Muscle of back (tissue), 11 donors: Measurements from ENCODE around the gene FUT1. TPM values are rescaled to one million over a fixed set of nuclear protein-coding genes. Genes with fewer than 3 reads are reported as not detected.
"Not testable (repeated sequence)": the region's sequence is repeated elsewhere in the genome, so short reads cannot be mapped to it uniquely, and the experiment has no call there.

Source experiments
- DNase-seq, 3 donors: peaks; one replicate each; pipeline versions ENCODE4 v3.0.0 to v3.0.0-alpha.2; 2013
- polyA plus RNA-seq, 10 donors: library from polyadenylated mRNA; unstranded; fragments of 120-200 nt; gene quantifications; one replicate each; pipeline ENCODE4 v1.2.1, GENCODE V29; 2013; ENCODE audit not compliant: insufficient read length in 10 of 10

FUT1 gene
- polyA plus RNA-seq, 10 donors: 0.62 to 1.9 (median 1.2) TPM

DNA sequence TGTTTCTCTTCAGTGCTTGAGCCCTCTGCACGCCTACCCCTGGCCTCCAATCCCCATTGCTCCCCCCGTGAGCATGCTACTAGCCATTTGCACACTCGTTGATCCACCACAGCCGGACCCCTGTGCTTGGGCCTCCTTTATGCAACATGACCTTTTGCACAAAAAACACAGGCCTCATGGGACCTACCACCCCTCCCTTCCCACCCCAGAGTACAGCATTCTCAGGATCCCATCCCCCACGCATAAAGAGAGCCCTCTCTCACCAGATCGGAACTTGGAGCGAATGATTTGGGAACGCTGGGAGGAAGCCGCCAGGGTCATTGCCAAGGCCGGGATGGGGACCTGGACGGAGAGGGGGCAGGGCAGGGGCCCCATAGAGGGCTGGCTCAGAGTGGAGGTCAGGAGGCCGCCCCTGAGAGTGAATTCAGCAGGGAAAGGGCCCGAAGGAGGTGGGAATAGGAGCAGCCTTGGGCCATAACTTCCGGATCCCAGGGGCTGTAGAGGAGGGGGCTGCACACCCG, 33.7 kb downstream of the FUT1 start:
- DNase-seq: peak in 1 of 3 donors; percentile 33

DNA sequence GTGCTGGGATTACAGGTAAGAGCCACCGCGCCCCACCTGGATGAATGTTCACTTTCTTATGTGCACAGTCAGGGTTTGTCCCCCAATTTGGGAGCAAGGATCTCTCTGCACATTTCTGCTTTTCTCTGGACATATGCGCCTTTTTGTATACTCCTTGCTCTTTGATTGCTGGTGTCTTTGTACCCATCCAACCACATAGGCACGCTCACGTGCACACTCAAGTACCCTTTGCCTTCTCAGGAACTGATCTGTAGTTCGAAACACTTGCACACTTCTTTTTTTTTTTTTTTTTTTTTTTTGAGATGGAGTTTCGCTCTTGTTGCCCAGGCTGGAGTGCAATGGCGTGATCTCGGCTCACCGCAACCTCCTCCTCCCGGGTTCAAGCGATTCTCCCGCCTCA, 34.3 kb downstream of the FUT1 start:
- DNase-seq: not testable (repeated sequence)

DNA sequence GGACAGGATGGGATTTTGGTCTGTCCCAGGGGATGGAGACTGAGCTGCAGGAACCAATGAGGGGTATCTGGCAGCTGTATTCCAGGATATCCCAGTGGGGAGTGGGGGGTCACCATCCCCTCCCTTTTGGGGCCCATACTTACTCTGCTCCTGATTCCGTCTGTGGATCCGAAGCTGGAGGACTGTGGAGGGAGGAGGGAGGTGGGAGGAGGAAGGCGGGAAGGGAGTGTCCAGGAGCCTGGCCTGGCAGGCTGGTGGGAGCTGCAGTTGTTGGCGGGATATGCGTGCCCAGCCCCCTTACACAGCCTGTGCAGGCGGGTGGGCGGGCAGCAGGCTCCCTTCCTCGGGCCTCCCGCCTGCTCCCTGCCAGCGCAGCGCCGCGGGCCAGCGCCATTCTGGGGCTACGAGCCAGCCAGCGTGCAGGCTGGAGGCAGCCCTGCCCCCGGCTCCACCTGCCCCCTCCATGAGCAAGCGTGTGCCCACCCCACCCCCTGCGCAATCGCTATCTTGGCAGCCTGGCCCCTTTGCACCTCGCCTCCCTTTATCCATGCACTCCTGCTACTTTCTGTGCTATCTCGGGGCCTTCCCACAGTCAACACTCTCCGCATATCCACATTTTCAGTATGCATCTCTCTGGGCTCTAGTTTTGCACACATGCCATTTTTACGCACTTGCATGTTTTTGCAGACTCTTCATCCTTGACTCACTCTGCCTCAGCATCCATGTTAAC, 35.7 kb downstream of the FUT1 start:
- peak; percentile 82 to 94 (median 84) for DNase-seq

DNA sequence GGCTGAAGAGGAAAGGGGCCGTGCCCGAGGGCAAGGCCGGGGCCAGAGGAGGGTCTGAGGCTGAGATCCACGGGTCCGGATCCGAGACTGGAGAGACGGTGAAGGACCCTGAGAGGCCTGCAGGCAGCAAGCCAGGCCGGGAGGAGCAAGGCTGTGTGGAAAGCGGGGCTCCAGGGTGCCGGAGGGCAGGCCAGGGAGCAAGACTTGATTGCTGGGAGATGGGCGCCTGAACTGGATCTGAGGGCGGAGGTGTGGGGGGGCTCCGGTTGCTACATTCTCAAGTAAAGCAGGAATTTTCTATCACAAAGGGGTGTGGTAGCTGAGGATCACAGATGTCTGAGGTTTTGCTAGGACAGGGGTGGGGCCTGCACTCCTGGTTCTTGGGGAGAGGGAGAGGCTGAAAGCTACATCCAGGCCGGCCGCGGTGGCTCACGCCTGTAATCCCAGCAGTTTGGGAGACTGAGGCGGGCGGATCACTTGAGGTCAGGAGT, 36.7 kb downstream of the FUT1 start:
- DNase-seq: peak in 2 of 3 donors; percentile 44 to 79

DNA sequence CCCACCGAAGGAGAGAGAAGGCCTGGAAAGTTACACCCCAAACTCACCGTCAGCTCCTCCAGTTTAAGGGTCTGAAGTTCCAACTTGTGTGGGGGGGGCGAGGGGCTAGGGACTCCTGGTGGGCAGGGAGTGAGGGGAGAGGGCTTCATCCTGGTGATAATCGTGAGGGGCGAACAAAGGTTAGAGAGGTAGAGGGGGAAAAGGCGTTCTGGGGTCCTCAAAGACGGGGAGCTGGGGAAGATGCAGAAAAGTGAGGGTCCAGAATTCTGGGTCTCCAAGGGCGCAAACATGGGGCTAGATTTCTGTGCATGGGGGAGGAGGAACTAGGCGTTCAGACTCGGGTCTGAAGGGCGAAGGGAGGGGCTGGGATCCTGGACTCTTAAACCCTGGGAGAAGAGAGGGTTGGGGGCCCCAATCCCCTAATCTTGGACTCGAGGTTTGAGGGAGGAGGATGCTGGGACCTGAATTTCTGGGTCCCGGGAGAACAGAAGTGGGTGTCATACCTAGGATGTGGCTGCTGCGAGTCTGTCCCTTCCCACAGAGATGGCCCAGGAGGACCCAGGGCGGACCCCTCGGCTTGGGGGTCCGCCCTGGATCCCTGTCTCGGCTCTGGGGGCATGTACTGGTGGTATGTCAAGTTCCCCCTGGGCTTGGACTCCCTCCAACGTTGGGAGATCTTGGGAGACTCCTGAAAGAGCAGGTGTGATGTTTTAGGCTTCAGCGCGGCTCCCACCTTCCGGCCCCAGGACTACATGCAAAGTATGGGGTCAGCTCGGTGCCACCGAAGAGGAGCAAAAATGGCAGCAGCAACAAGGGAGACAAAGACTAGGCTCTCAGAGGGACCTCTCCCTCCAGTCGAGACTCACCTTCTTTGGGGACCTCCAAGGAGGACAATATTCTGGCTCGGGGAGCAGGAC, 37.4 kb downstream of the FUT1 start:
- peak in 1 of 3 donors; percentile 21 for DNase-seq

DNA sequence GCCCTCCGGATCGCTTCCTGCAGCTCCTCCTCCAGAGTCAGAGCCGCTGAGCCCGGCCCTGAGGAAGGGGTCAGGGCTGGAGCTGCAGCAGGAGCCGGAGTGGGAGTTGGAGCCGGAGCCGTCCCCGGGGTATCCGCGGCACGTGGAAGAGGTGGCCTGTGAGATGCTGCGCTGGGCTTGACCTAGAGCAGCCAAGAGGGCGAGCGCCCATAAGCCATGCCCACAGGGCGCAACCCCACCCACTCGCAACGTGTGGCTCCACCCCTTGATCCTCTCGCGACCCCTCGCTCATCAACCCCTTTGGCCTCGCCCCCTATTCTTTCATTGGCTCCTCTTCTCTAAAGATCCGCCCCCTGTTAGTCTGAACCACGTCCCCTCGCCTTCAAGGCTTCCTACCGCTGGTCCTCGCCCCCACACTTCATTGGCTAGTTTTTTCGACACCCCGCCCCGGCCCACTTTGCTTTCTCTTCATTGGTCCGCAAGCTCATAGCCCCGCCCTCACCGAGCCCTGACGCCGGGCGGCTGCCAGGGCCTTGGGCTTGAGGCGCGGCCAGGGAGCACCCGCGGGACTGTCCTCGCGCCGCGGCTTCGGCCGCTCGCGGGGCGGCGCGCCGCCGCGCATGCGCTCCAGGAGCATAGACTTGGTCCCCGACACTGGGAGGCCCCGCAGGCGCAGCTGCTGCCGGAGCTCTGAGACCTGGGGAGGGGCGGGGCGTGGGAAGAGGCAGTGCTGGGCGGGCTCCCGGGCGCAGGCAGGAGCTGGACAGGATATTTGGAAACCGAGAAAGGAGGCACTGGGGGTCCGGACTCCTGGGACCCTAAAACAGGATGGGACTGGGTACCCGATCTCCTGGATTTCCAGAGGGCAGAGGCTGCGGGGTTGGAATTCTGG, 38.3 kb downstream of the FUT1 start:
- peak; percentile 99 to 100 (median 100) for DNase-seq

DNA sequence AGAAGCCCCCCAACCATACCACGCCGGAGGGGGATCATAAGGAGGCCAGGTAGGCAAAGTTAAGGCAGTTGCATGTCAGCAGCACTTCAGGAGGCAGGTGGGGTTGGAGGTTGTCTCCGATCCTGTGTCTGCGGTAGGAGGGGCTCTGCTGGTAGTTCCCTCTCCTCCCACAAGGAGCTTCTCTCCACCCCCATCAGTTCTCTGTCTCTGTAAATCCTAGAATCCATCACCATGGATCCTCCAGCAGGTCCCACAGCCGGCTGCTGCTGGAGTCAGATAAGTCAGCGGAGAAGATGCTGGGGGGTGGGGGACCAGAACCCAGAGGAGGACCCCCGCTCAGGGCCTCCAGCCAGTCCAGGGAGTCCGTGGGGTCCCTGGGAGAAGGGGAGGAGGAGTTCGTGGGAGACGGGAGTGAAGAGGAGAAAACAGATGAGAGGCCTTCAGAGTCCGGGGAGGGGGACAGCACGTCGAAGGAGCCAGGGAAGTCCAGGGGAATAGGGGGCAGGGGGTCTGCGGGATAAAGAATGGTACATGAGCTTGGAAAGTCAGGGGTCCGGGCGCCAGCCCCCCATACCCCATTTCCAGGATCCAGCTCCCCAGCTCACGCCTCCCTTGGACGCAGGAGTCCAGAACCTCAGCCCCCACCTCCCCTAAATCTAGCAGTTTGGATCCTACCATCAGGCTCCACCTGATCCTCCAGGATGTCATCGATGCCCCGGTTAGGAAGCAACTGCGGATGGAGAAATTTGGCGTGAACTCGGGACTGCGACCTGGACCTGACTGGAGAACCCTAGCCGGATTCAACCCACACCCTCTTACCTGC, 39.2 kb downstream of the FUT1 start:
- DNase-seq: peak in 1 of 3 donors; percentile 50

DNA sequence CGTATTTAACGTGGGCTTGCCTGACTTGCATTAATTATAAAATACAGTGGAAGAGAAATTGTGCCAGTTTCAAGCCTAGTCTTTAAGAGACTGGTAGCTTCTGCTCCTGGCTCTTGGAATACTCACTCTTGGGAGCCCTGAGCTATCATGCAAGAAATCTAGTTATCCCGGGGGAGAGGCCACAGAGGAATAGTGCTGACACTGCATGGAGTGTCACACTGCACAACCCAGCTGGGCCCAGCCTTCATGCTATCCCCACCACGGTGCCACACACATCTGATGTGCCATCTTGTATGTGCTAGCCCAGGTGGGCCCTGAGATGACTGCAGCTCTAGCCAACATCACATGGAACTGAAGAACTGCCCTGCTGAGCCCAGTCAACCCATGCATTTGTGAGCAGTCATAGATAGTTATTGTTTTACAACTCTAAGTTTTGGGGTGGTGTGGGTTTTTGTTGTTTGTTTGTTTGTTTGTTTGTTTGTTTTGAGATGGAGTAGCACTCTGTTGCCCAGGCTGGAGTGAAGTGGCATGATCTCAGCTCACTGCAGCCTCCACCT, 41.3 kb downstream of the FUT1 start:
- no peak for DNase-seq

DNA sequence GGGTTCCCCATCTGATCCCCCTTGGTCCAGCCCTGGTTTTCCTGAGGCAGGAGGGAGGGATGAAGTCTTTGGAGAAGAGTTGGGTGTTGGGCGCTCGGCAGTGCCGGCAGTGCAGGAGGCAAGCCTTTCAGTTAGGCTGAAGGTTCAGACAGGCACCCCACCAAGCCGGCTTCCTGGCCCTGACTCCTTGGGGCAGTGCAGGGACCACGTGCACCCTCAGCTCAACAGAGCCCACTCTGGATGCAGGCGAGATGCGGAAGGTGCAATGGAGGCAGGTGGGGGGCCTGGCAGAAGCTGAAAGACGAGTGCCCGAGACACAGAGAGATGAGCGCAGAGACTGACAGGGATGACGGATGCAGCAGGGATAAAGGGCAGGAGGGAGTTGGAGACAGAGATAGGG, 44.0 kb downstream of the FUT1 start:
- DNase-seq: no peak

DNA sequence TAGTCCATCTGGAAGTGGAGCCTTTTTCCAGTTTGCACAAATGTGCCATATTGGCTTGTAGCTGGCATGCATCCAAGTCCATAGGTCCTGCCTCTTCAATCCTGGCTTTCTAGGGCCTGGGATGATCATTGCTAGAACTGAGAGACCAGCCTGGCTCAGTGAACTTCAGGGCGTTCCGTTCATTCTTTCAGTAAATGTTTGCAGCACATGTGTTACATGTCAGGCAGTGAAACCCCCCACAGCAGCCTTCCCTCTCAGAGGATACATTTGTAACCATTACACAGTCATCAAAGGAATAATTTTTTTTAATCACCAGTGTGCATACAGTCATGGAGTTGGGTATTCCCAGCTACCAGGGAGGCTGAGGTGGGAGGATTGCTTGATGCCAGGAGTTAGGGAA, 47.0 kb downstream of the FUT1 start:
- DNase-seq: no peak

DNA sequence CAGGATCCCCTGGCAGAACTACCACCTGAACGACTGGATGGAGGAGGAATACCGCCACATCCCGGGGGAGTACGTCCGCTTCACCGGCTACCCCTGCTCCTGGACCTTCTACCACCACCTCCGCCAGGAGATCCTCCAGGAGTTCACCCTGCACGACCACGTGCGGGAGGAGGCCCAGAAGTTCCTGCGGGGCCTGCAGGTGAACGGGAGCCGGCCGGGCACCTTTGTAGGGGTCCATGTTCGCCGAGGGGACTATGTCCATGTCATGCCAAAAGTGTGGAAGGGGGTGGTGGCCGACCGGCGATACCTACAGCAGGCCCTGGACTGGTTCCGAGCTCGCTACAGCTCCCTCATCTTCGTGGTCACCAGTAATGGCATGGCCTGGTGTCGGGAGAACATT, 49.1 kb downstream of the FUT1 start:
- no peak for DNase-seq

DNA sequence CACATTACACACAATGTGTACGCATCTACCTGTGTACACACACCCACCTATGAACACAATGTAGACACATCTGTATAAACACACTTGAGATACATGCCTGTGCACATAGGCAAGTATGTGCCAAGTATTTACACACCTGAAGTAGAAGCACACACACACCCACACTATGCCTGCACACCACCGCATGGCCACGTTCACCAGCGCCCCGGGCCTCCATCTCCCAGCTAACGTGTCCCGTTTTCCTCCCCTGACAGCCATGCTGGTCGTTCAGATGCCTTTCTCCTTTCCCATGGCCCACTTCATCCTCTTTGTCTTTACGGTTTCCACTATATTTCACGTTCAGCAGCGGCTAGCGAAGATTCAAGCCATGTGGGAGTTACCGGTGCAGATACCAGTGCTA, 49.7 kb downstream of the FUT1 start:
- DNase-seq: no peak

DNA sequence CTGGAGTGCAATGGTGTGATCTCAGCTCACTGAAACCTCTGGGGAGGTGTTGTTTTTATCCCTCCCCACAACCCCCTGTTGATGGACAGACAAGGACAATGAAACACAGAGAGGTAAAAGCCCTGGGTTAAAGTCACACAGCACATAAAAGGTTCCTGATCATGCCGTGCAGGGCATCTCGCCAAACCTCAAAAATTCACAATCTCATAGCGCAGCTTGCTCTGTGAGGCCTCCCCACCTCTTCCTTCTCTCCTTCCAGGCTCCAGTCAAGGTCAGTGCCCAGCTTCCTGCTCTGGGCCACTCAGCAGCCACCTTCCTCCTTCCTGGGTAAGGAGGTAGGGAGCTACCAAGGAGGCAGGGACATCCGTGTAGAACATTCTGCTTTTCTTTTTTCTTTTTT, 54.4 kb downstream of the FUT1 start:
- no peak for DNase-seq

Other genes starting within 250 kb of the FUT1 start
- under 1 TPM in 7 of 10 donors, not detected in 3; 0.04 to 0.70 (median 0.28) TPM for gene LMTK3, start 240.8 kb downstream of the FUT1 start, polyA plus RNA-seq
- 1 to 10 TPM in 2 of 10 donors, under 1 TPM in 4, not detected in 4; 0.21 to 3.5 (median 0.40) TPM for gene SULT2B1, start 200.5 kb downstream of the FUT1 start, polyA plus RNA-seq
- not detected for gene SPACA4, start 145.9 kb downstream of the FUT1 start, polyA plus RNA-seq
- 1 to 10 TPM in 1 of 10 donors, under 1 TPM in 4, not detected in 5; 0.16 to 1.8 (median 0.24) TPM for gene FAM83E, start 137.6 kb downstream of the FUT1 start, polyA plus RNA-seq
- gene RPL18, start 133.5 kb downstream of the FUT1 start, polyA plus RNA-seq: 1,000 to 10,000 TPM; 1,102 to 2,024 (median 1,616) TPM
- 1 to 10 TPM; 5.3 to 8.5 (median 7.4) TPM for gene SPHK2, start 133.1 kb downstream of the FUT1 start, polyA plus RNA-seq
- 1 to 10 TPM; 3.9 to 9.7 (median 6.0) TPM for gene DBP, start 115.3 kb downstream of the FUT1 start, polyA plus RNA-seq
- gene CA11, start 106.5 kb downstream of the FUT1 start, polyA plus RNA-seq: 10 to 100 TPM in 3 of 10 donors, 1 to 10 TPM in 7; 4.5 to 15.7 (median 9.0) TPM
- 1 to 10 TPM in 8 of 10 donors, under 1 TPM in 2; 0.67 to 9.6 (median 2.3) TPM for gene NTN5, start 79.6 kb downstream of the FUT1 start, polyA plus RNA-seq
- 1 to 10 TPM in 2 of 10 donors, under 1 TPM in 8; 0.39 to 1.2 (median 0.83) TPM for gene FUT2, start 56.7 kb downstream of the FUT1 start, polyA plus RNA-seq
- gene MAMSTR, start 32.9 kb downstream of the FUT1 start, polyA plus RNA-seq: 100 to 1,000 TPM in 6 of 10 donors, 10 to 100 TPM in 4; 47.0 to 137 (median 107) TPM
- 10 to 100 TPM; 18.7 to 28.8 (median 21.7) TPM for gene RASIP1, start 12.0 kb downstream of the FUT1 start, polyA plus RNA-seq
- 1 to 10 TPM in 4 of 10 donors, under 1 TPM in 6; 0.23 to 2.2 (median 0.94) TPM for gene IZUMO1, start 5.7 kb downstream of the FUT1 start, polyA plus RNA-seq
- not detected for gene FGF21, start 2.9 kb upstream of the FUT1 start, polyA plus RNA-seq
- 10 to 100 TPM; 19.6 to 24.3 (median 22.4) TPM for gene BCAT2, start 58.4 kb upstream of the FUT1 start, polyA plus RNA-seq
- gene HSD17B14, start 83.8 kb upstream of the FUT1 start, polyA plus RNA-seq: 1 to 10 TPM; 2.6 to 4.5 (median 3.2) TPM
- gene PLEKHA4, start 116.0 kb upstream of the FUT1 start, polyA plus RNA-seq: 10 to 100 TPM; 23.6 to 43.5 (median 33.1) TPM
- gene PPP1R15A, start 119.8 kb upstream of the FUT1 start, polyA plus RNA-seq: 10 to 100 TPM; 44.3 to 79.0 (median 62.4) TPM
- gene TULP2, start 146.1 kb upstream of the FUT1 start, polyA plus RNA-seq: under 1 TPM in 5 of 10 donors, not detected in 5; 0.16 to 0.54 (median 0.30) TPM
- gene NUCB1, start 147.7 kb upstream of the FUT1 start, polyA plus RNA-seq: 100 to 1,000 TPM; 118 to 190 (median 146) TPM
- under 1 TPM in 9 of 10 donors, not detected in 1; 0.15 to 0.80 (median 0.39) TPM for gene DHDH, start 181.1 kb upstream of the FUT1 start, polyA plus RNA-seq
- gene BAX, start 202.2 kb upstream of the FUT1 start, polyA plus RNA-seq: 10 to 100 TPM; 32.8 to 56.5 (median 42.7) TPM
- 100 to 1,000 TPM; 520 to 975 (median 659) TPM for gene FTL, start 212.7 kb upstream of the FUT1 start, polyA plus RNA-seq
- gene GYS1, start 240.7 kb upstream of the FUT1 start, polyA plus RNA-seq: 100 to 1,000 TPM in 2 of 10 donors, 10 to 100 TPM in 8; 52.5 to 103 (median 84.0) TPM
- 10 to 100 TPM; 43.8 to 73.4 (median 52.0) TPM for gene RUVBL2, start 241.2 kb upstream of the FUT1 start, polyA plus RNA-seq